Activated CD8-positive, alpha-beta memory T cell treated with anti-CD3 and anti-CD28 coated beads for 24 hours (primary cell): ENCODE results near the gene SEMA3D.

Source experiments
- DNase-seq: peaks from one replicate; pipeline ENCODE4 v3.0.0-alpha.2; 2020

The SEMA3D gene

GRCh38 chr7:85183296-85183695 is 3.6 kb downstream of the SEMA3D start:
- DNase-seq = no peak

- no peak for DNase-seq
Observed at GRCh38 chr7:85178531-85179298, 8.1 kb downstream of the SEMA3D start.

GRCh38 chr7:85177316-85177715 is 9.5 kb downstream of the SEMA3D start:
- no peak for DNase-seq

GRCh38 chr7:85176197-85176596 is 10.7 kb downstream of the SEMA3D start:
- no peak for DNase-seq

- DNase-seq = no peak
Observed at GRCh38 chr7:85175217-85175616, 11.6 kb downstream of the SEMA3D start.

- no peak for DNase-seq
Observed at GRCh38 chr7:85172530-85172941, 14.3 kb downstream of the SEMA3D start.

- DNase-seq = no peak
Observed at GRCh38 chr7:85167636-85168035, 19.2 kb downstream of the SEMA3D start.

- no peak for DNase-seq
Observed at GRCh38 chr7:85165263-85165662, 21.6 kb downstream of the SEMA3D start.

GRCh38 chr7:85164376-85164775 is 22.5 kb downstream of the SEMA3D start:
- no peak for DNase-seq

GRCh38 chr7:85162721-85163120 is 24.1 kb downstream of the SEMA3D start:
- no peak for DNase-seq

GRCh38 chr7:85160223-85160622 is 26.6 kb downstream of the SEMA3D start:
- no peak for DNase-seq

- DNase-seq = no peak
Observed at GRCh38 chr7:85159003-85159402, 27.9 kb downstream of the SEMA3D start.

GRCh38 chr7:85156661-85157208 is 30.1 kb downstream of the SEMA3D start:
- DNase-seq = no peak

- DNase-seq = no peak
Observed at GRCh38 chr7:85154282-85154937, 32.4 kb downstream of the SEMA3D start.

GRCh38 chr7:85153715-85154114 is 33.1 kb downstream of the SEMA3D start:
- DNase-seq = no peak

- no peak for DNase-seq
Observed at GRCh38 chr7:85150624-85151023, 36.2 kb downstream of the SEMA3D start.

- no peak for DNase-seq
Observed at GRCh38 chr7:85144771-85145170, 42.1 kb downstream of the SEMA3D start.

GRCh38 chr7:85135977-85136376 is 50.9 kb downstream of the SEMA3D start:
- no peak for DNase-seq

GRCh38 chr7:85133560-85133959 is 53.3 kb downstream of the SEMA3D start:
- no peak for DNase-seq

GRCh38 chr7:85133006-85133405 is 53.9 kb downstream of the SEMA3D start:
- no peak for DNase-seq

GRCh38 chr7:85130702-85131101 is 56.2 kb downstream of the SEMA3D start:
- no peak for DNase-seq

- no peak for DNase-seq
Observed at GRCh38 chr7:85126383-85126782, 60.5 kb downstream of the SEMA3D start.

- DNase-seq = no peak
Observed at GRCh38 chr7:85125651-85126131, 61.2 kb downstream of the SEMA3D start.

GRCh38 chr7:85125176-85125575 is 61.7 kb downstream of the SEMA3D start:
- no peak for DNase-seq
